GM19467 (cell line): ENCODE measurements around the gene DPH6.
"Not testable (repeated sequence)": the region's sequence is repeated elsewhere in the genome, so short reads cannot be mapped to it uniquely, and the experiment has no call there.

Experiments used
- ATAC-seq: cut with Tn5 transposase; IDR thresholded peaks from one replicate; pipeline ENCODE4 v1.9.1; 2021; ENCODE audit warnings: mild to moderate bottlenecking, moderate library complexity; ENCODE audit not compliant: unreplicated experiment

Gene DPH6

DNA sequence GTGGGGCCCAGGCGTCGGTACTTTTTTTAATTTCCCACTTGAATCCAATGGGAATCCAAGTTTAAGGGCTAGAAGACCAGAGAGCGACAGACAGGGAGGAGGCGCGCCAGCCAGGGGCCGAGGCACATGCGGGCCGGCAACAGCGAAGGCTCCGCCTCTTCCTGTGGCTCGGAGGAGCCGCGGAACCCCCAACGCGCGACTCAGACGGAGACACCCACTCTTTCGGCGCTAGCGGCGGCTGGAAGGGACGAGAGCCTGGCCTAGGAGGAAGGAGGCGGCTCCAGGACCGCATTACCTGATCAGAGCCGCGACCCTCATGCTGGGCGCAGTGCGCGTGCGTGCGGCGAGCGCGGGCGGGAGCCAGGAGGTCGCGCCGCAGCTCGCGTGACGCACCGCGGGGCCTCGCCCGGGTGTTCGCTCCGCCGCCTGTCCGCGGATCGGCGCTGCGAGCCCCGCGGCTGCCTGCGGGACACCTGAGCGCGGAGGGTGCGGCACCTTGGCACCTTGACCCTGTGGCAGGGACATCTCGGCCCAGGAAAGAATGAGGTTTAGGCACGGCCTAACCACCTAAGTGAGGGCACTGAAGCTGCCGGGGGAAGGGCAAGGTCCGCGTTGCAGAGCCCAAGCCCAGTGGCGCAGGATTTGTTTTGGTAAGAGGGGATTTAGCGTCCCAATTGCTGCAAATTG lies at the start of gene DPH6:
Gene DPH6, minus strand, starts transcription at position 342 of the 687 bp plus-strand sequence. Its CDS starts 24 bp downstream, at position 318.
- ATAC-seq = peak; percentile 92

- no peak for ATAC-seq
Observed at GRCh38 chr15:35595656-35596055, 49.7 kb upstream of the DPH6 start.

GRCh38 chr15:35591987-35592386 lies 46.0 kb upstream of the DPH6 start:
- not testable (repeated sequence) for ATAC-seq

- ATAC-seq = no peak
Observed at GRCh38 chr15:35583863-35584528, 38.0 kb upstream of the DPH6 start.

GRCh38 chr15:35580606-35581005 lies 34.6 kb upstream of the DPH6 start:
- ATAC-seq = no peak

- no peak for ATAC-seq
Observed at GRCh38 chr15:35567392-35567791, 21.4 kb upstream of the DPH6 start.

DNA sequence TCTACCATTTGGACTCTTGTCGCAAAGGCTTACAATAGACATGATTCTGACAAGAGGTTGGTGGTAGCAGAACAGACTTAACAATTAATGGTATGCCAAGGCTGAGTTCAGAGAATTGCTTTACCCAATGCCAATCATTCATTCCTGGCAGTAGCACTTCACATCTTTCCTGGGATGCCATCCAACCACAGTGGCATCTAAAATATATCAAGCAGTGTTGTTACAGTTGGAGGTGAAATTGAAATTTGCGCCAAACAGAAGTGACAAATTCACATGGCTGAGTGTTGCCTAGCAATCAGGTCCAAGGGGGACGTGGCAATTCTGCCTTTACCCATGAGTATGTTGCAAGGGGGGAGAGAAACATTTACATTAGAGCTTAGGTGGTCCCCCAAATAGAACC lies 21.0 kb upstream of the DPH6 start:
- no peak for ATAC-seq

GRCh38 chr15:35565901-35566300 lies 19.9 kb upstream of the DPH6 start:
- ATAC-seq = no peak

GRCh38 chr15:35562641-35563040 lies 16.7 kb upstream of the DPH6 start:
- no peak for ATAC-seq

- no peak for ATAC-seq
Observed at GRCh38 chr15:35561308-35561707, 15.3 kb upstream of the DPH6 start.

GRCh38 chr15:35560870-35561269 lies 14.9 kb upstream of the DPH6 start:
- no peak for ATAC-seq

DNA sequence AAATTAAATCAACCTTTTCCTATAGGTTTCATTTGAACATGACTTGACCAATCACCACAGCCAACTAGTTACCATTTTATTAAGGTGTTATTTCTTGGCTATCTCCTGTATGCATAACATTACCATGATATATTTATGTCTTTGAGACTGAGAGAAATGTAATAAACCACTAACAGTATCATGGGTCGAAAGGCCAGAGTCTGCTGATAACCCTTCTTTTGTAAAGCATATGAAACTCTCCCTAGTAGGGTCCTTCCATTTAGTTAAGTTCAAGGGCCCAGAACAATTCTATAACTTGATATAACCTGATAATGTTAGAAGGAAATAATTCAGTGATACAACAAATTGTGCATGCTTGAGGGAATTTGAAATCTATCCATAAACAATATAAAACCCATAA lies 14.3 kb upstream of the DPH6 start:
- ATAC-seq = no peak

DNA sequence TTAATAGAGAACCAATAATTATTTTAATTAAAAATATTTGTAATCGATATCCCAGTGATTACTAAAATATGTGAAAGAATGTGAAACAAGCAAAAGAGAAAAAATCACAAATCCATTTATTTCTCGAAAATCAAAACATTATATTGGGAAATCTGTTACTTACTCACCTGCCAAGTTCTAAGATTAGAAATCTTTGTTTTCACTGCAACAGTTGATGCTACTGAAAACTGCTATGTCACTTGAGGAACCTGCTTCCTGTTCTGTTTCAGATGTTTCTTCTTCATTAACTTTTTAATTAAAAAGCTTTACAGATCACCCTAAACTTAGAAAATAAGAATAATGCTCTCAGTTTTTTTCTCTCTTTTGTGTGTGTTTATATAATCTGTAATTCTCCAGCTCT lies 13.7 kb upstream of the DPH6 start:
- ATAC-seq = no peak

GRCh38 chr15:35557544-35557943 lies 11.6 kb upstream of the DPH6 start:
- no peak for ATAC-seq

DNA sequence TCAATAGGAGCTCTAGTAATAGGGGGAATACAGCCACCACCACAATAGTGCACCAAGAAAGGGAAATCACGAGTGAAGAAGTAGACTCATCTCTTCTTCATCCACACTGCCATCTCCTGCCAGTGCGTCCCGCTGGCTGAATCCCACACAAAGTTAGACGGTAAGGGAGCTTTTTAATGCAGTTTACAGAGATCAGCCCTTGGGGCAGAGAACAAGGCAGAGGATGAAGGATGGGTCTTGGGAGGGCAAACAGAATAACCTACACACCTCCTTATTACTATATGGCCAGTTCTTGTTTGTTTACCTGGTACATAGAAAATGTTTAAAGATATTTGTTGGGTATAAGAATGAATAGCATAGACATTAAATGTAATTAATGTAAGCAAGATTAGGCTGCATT lies 11.0 kb upstream of the DPH6 start:
- ATAC-seq = no peak

- ATAC-seq = no peak
Observed at GRCh38 chr15:35555244-35555643, 9.3 kb upstream of the DPH6 start.

GRCh38 chr15:35550957-35551356 lies 5.0 kb upstream of the DPH6 start:
- no peak for ATAC-seq

DNA sequence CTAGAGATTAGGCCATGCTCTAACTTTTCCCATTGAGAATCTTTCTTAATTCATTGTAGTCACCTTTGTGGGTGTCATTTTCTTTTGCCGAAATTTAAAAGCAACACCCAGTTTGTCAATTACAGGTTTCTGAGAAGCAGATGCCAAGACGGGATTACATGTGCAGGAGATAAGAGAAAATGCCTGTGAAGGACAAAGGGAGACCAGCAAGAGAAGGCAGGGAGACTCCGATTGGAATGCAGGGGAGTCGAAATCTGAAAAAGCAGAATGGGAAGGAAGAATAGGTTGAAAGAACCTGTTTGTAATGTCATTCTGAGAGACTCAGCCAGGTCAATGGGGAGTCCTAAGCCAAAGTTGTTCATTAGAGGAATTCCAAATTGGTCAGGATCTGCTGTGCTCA lies 3.6 kb upstream of the DPH6 start:
- ATAC-seq = no peak

DNA sequence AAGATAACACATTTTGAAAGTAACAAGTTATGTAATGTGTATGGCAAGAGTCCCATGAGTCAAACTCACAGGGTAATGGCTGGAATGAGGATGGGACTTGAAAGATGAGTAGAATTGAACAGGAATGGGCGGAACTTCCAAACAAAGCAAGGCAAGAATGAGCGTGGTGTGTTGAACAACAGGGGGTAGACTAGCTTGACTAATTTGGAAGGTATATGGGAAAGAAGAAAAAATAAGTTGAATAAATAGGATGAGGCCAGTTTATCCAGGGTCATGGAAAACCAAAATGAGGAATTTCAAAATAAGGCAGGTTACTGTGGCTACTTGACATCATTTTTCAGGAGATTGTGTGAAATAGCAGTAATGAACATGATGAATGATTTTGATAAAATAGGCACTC lies 2.5 kb upstream of the DPH6 start:
- ATAC-seq = no peak

DNA sequence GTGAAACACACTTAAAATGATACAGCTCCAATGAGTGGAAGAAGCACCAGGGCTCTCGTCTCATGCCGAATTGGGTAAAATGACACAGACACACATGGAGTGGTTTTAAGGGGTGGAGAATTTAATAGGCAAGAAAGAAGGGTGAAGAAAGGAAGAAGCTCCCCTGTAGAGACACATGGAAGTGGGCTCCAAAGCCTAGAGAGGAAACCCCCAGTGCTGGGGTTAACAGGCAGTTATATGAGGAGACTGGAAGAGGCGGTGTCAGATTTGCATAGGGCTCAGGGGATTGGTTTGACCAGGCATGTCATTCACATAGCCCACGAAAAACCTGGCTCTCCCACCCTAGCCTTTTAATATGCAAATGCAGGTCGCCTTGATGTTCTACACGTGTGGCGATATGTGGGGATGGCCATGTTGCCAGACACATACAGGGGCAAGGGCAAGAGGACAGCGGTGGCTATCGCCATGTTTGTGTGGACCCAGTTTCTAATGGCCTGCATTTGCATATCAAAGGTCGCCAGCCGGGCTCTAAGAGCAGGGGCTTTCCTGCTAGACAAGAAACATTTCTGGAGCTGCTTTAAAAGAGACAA lies 1.9 kb upstream of the DPH6 start:
- no peak for ATAC-seq

DNA sequence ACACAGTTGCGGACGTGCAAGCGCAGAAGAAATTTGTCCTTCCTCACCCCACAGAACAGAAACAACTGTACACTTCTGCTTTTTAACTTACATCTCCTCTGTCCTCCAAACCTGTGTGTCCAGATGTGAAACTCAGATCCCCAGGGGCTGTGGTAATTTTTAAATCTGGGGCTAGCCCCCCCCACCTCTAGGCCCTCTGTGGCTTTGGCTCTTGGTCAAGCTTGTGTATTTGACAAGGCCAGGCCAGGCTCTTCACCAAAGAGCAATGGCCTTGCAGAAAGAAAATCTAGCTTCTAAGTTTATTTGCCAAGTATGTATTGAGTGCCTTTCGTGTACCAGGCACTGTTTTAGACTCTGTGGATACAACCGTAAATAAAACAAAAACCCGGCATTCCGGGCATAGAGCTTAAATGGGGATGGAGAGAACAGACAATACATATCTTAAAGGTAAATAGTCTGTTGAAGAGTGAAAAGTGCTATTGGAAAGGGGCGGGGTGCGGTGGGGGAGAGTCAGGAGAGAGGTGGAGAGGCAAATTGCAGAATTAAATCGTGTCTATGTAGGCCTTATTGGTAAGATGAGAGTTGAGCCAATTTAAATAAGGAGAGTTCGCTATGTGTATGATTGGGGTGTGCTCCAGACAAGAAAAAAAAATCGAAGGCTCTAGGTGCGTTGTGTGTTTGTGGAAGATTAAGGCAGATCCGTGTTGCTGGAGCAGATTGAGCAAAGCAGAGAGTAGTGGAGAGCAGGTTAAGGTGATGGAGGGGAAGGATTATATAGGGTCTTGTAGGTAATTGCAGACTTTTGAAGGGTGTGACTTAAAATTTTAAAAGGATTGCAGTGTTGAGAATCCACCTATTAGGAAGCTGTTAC lies 781 bp upstream of the DPH6 start:
- ATAC-seq = peak; percentile 29
